COLO829 (cell line): Measurements from ENCODE around the gene UGCG.
"Not testable (repeated sequence)": the region's sequence is repeated elsewhere in the genome, so short reads cannot be mapped to it uniquely, and the experiment has no call there.

Source experiments
- DNase-seq: peaks from one replicate; pipeline ENCODE4 v3.0.0; 2012; ENCODE audit warnings: low spot score

UGCG gene

GRCh38 chr9:111955048-111955447 lies 58.4 kb downstream of the UGCG start:
- DNase-seq, result no peak

GRCh38 chr9:111957856-111958631 lies 61.4 kb downstream of the UGCG start:
- DNase-seq, result peak; percentile 69

- DNase-seq, result no peak
These were observed 63.1 kb downstream of the UGCG start for GRCh38 chr9:111959468-111960359.

GRCh38 chr9:111960485-111960884 lies 63.9 kb downstream of the UGCG start:
- not testable (repeated sequence) for DNase-seq

GRCh38 chr9:111961009-111961408 lies 64.4 kb downstream of the UGCG start:
- no peak for DNase-seq

- no peak for DNase-seq
These were observed 65.0 kb downstream of the UGCG start for GRCh38 chr9:111961575-111961974.

- no peak for DNase-seq
These were observed 65.4 kb downstream of the UGCG start for GRCh38 chr9:111962021-111962420.

GRCh38 chr9:111963995-111964394 lies 67.4 kb downstream of the UGCG start:
- no peak for DNase-seq

- no peak for DNase-seq
These were observed 69.0 kb downstream of the UGCG start for GRCh38 chr9:111965566-111966019.

- DNase-seq, result no peak
These were observed 69.6 kb downstream of the UGCG start for GRCh38 chr9:111966124-111966723.

GRCh38 chr9:111966861-111967291 lies 70.3 kb downstream of the UGCG start:
- DNase-seq, result no peak

- no peak for DNase-seq
These were observed 71.0 kb downstream of the UGCG start for GRCh38 chr9:111967621-111968020.

GRCh38 chr9:111969061-111969460 lies 72.4 kb downstream of the UGCG start:
- no peak for DNase-seq

- no peak for DNase-seq
These were observed 73.0 kb downstream of the UGCG start for GRCh38 chr9:111969622-111970021.

- DNase-seq, result no peak
These were observed 74.2 kb downstream of the UGCG start for GRCh38 chr9:111970827-111971226.

- DNase-seq, result no peak
These were observed 77.6 kb downstream of the UGCG start for GRCh38 chr9:111974092-111974681.

- DNase-seq, result no peak
These were observed 79.1 kb downstream of the UGCG start for GRCh38 chr9:111975709-111976108.

- DNase-seq, result no peak
These were observed 82.0 kb downstream of the UGCG start for GRCh38 chr9:111978616-111979015.

- DNase-seq, result no peak
These were observed 82.9 kb downstream of the UGCG start for GRCh38 chr9:111979561-111979960.

GRCh38 chr9:111980398-111980797 lies 83.8 kb downstream of the UGCG start:
- no peak for DNase-seq

- DNase-seq, result no peak
These were observed 86.9 kb downstream of the UGCG start for GRCh38 chr9:111983484-111983908.
